Measurements from ENCODE around the gene TACC2. TPM values are rescaled to one million over a fixed set of nuclear protein-coding genes. Genes with fewer than 3 reads are reported as not detected.

The TACC2 gene
- total RNA-seq, 2 experiments from 2014 or later: not detected

- no peaks in the 10 kb centered on the region for H3K36me3 Mint-ChIP-seq
These were observed 266.7 kb downstream of the TACC2 start for GRCh38 chr10:122255509-122256301.

GRCh38 chr10:122257041-122257440, 268.1 kb downstream of the TACC2 start:
- Mint-ChIP-seq H3K9me3 (peaks cover 2% of the 10 kb centered on the region), H3K27me3 (peaks cover 8% of the 10 kb centered on the region)
- no peak for ATAC-seq (ENCODE audit: low read depth)

More at GRCh38 chr10:122255509-122256301, 266.7 kb downstream of the TACC2 start:
- POLR2A ChIA-PET: no interaction called here
- no peak for ATAC-seq (ENCODE audit: low read depth)
- no peak overlapping the region for H3K4me3 Mint-ChIP-seq
- H3K4me1 Mint-ChIP-seq: no peaks in the 10 kb centered on the region
- no peak overlapping the region for H3K27ac Mint-ChIP-seq
- no peak for DNase-seq
- no peaks in the 10 kb centered on the region for H3K9me3 Mint-ChIP-seq
- peaks cover 8% of the 10 kb centered on the region for H3K27me3 Mint-ChIP-seq

GRCh38 chr10:122258136-122259074, 269.4 kb downstream of the TACC2 start:
- POLR2A ChIA-PET: no interaction called here
- Mint-ChIP-seq H3K36me3 (no peaks in the 10 kb centered on the region), H3K27ac (no peak overlapping the region)

More at GRCh38 chr10:122257041-122257440, 268.1 kb downstream of the TACC2 start:
- Mint-ChIP-seq H3K27ac (no peak overlapping the region), H3K4me3 (no peak overlapping the region), H3K36me3 (no peaks in the 10 kb centered on the region), H3K4me1 (no peaks in the 10 kb centered on the region)
- DNase-seq: no peak
- POLR2A ChIA-PET: no interaction called here

GRCh38 chr10:122259075-122259466, 270.1 kb downstream of the TACC2 start:
- DNase-seq (no peak), ATAC-seq (ENCODE audit: low read depth) (no peak)
- Mint-ChIP-seq H3K36me3 (no peaks in the 10 kb centered on the region), H3K27ac (no peak overlapping the region), H3K9me3 (peaks cover 6% of the 10 kb centered on the region), H3K27me3 (peaks cover 18% of the 10 kb centered on the region), H3K4me3 (no peak overlapping the region), H3K4me1 (no peaks in the 10 kb centered on the region)
- POLR2A ChIA-PET: no interaction called here

More at GRCh38 chr10:122258136-122259074, 269.4 kb downstream of the TACC2 start:
- DNase-seq (no peak), ATAC-seq (ENCODE audit: low read depth) (no peak)
- peaks cover 5% of the 10 kb centered on the region for H3K9me3 Mint-ChIP-seq
- no peak overlapping the region for H3K4me3 Mint-ChIP-seq
- H3K4me1 Mint-ChIP-seq: no peaks in the 10 kb centered on the region
- peaks cover 13% of the 10 kb centered on the region for H3K27me3 Mint-ChIP-seq

DNA sequence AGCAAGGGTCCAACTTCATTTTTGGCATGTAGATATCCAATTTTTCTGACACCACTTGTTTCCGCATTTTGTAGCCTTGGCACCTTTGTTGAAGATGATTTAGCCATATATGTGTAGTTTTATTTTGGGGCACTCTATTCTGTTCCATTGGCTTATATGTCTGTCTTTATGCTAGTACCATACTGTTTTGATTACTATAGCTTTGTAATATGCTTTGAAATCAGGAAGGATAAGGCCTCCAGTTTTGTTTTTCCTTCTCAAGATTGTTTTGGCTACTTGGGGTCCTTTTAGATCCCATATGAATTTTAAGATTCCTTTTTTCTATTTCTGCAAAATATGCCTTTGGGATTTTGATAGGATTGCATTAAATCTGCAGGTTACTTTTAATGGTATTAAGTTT, 272.6 kb downstream of the TACC2 start:
- peaks cover 6% of the 10 kb centered on the region for H3K9me3 Mint-ChIP-seq
- no peak overlapping the region for H3K27ac Mint-ChIP-seq
- no peak for DNase-seq
- no peak for ATAC-seq (ENCODE audit: low read depth)
- H3K27me3 Mint-ChIP-seq: peaks cover 18% of the 10 kb centered on the region
- H3K36me3 Mint-ChIP-seq: no peaks in the 10 kb centered on the region
- H3K4me3 Mint-ChIP-seq: no peak overlapping the region
- H3K4me1 Mint-ChIP-seq: no peaks in the 10 kb centered on the region
- POLR2A ChIA-PET: no interaction called here

DNA sequence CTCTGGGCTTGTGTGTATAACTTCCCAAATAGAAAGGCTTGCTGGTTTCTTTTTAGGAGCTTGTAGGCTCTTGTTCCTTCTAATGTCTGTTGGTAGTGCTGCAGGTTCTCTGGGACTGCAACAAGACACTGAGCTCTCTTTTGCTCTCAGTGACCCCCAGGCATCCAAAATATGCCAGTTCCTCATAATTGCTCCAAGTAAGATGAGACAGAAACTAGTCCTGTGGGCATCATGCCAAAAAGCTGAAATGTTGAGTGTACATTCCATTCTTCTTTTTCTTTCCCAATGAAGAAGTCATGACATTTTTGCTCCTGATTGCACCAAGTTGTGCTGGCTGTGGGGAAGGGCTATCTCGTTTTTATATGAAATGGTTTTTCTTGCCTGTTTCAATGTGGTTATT, 275.0 kb downstream of the TACC2 start:
- POLR2A ChIA-PET: no interaction called here
- Mint-ChIP-seq H3K27me3 (peaks cover 19% of the 10 kb centered on the region), H3K9me3 (peaks cover 6% of the 10 kb centered on the region), H3K4me1 (no peaks in the 10 kb centered on the region), H3K36me3 (no peaks in the 10 kb centered on the region), H3K27ac (no peak overlapping the region), H3K4me3 (no peak overlapping the region)
- no peak for DNase-seq
- no peak for ATAC-seq (ENCODE audit: low read depth)

DNA sequence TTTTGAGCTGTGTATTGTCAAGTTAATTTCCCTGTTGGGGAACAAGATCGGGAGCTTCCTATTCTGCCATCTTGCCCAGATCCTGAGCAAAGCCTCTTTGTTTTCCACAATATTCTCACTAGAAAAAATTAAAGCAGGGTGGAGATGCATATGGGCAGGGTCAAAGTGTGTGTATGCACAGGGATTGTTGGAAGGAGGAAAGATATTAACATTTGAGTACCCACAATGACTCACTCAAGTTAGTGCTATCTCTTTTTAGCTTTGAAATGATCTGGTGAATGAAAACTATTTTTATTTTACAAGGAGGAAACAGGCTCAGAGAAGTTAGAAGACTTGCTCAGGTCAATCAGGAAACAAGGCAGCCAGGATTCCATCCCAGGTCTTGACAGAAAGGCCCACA, 275.5 kb downstream of the TACC2 start:
- H3K36me3 Mint-ChIP-seq: no peaks in the 10 kb centered on the region
- no peak for DNase-seq
- H3K27me3 Mint-ChIP-seq: peaks cover 19% of the 10 kb centered on the region
- H3K4me3 Mint-ChIP-seq: no peak overlapping the region
- POLR2A ChIA-PET: no interaction called here
- H3K4me1 Mint-ChIP-seq: no peaks in the 10 kb centered on the region
- ATAC-seq (ENCODE audit: low read depth): no peak
- peaks cover 6% of the 10 kb centered on the region for H3K9me3 Mint-ChIP-seq
- no peak overlapping the region for H3K27ac Mint-ChIP-seq

- H3K4me1 Mint-ChIP-seq: no peaks in the 10 kb centered on the region
- H3K27ac Mint-ChIP-seq: no peak overlapping the region
- POLR2A ChIA-PET: no interaction called here
- H3K36me3 Mint-ChIP-seq: no peaks in the 10 kb centered on the region
- ATAC-seq (ENCODE audit: low read depth) (no peak), DNase-seq (no peak)
- H3K9me3 Mint-ChIP-seq: peaks cover 6% of the 10 kb centered on the region
- H3K27me3 Mint-ChIP-seq: peaks cover 14% of the 10 kb centered on the region
- H3K4me3 Mint-ChIP-seq: no peak overlapping the region
These were observed 276.0 kb downstream of the TACC2 start for GRCh38 chr10:122264931-122265330.

GRCh38 chr10:122265896-122266295, 276.9 kb downstream of the TACC2 start:
- no peak for ATAC-seq (ENCODE audit: low read depth)
- Mint-ChIP-seq H3K9me3 (peaks cover 6% of the 10 kb centered on the region), H3K36me3 (no peaks in the 10 kb centered on the region), H3K27ac (no peak overlapping the region), H3K4me3 (no peak overlapping the region), H3K27me3 (peaks cover 13% of the 10 kb centered on the region), H3K4me1 (no peaks in the 10 kb centered on the region)
- DNase-seq: no peak
- POLR2A ChIA-PET: no interaction called here

DNA sequence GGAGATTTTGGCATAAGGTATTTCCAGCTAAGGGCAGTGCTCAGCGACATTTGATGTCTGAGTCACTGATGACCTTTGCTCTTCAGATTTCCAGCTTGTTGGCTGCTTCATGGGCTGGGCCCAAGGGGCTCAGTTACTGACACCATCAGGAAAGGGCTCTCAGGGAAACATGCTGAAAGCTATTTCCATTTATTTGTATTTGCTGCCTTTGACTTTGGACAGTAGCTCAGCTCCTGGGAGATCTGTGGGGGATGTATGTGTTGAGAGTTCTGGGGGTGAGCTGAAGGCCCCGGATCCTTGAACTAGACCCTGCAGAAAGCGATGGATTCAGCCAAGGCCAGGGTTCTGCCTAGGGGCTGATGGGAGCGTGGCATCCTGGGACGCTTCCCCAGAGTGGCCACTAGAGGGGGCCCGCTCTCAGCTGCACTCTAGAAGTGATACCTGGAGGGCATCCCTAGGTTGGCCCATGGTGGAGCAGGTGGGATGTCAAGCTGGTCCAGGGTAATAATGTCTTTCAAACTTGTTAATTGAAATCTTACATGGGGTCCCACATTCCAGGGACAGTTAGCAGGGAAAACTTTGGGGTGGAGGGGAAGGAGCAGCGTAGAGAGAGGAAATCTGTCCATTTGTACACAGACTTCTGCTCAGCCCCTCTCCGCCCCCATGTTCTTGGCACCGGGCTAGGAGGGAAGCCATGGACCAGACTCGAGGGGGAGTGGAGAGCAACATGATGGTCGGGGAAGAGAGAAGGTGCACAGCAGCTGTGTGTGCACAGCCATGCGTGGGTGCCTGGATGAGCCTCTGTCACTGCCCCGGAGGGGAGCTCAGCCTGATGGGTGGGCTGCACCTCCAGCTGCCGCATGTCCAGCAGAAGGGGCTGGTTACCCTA, 279.1 kb downstream of the TACC2 start:
- H3K36me3 Mint-ChIP-seq: no peaks in the 10 kb centered on the region
- H3K4me1 Mint-ChIP-seq: peaks cover 1% of the 10 kb centered on the region
- DNase-seq: peak; percentile 56
- POLR2A ChIA-PET: no interaction called here
- no peak overlapping the region for H3K4me3 Mint-ChIP-seq
- peak; percentile 73 for ATAC-seq (ENCODE audit: low read depth)
- H3K27ac Mint-ChIP-seq: no peak overlapping the region
- peaks cover 4% of the 10 kb centered on the region for H3K9me3 Mint-ChIP-seq
- H3K27me3 Mint-ChIP-seq: peaks cover 16% of the 10 kb centered on the region

DNA sequence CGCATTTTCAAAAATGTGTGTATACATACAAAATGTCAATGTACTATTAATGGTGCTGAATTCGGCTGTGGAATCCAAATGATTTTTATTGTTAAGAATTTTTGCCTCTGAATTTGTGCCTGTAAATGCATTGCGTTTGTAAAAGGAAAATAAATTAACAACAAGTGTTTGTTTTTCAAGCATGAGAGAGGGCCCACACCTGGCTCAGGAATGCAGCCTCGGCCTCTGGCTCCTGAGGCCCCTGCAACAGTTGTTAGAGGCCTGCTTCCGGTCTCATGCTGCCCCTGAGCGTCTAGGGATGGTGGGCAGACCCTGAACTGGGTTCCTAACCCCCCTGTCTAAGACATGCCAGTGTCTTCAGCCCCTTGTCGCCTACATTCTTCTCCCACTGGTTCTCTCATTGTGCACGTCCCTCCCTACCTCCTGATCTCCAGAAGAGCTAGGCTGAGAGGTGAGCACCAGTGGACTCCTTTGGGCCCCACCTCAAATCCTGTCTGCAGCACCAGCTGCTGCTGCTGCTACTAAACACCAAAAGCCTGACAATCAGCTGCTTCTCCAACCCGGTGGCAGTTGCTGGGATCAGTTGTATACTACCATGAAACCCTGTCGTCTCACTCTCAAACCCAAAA, 280.2 kb downstream of the TACC2 start:
- no peak overlapping the region for H3K27ac Mint-ChIP-seq
- POLR2A ChIA-PET: no interaction called here
- H3K27me3 Mint-ChIP-seq: peaks cover 8% of the 10 kb centered on the region
- no peak overlapping the region for H3K4me3 Mint-ChIP-seq
- H3K9me3 Mint-ChIP-seq: no peaks in the 10 kb centered on the region
- ATAC-seq (ENCODE audit: low read depth): no peak
- DNase-seq: no peak
- peaks cover 1% of the 10 kb centered on the region for H3K4me1 Mint-ChIP-seq
- no peaks in the 10 kb centered on the region for H3K36me3 Mint-ChIP-seq

GRCh38 chr10:122271076-122271475, 282.1 kb downstream of the TACC2 start, which contains the start of gene BTBD16:
Gene BTBD16, plus strand, starts transcription at chr10:122271296. Its CDS starts 3,786 bp downstream, at chr10:122275082.
- H3K4me1 Mint-ChIP-seq: peaks cover 1% of the 10 kb centered on the region
- DNase-seq (no peak), ATAC-seq (ENCODE audit: low read depth) (no peak)
- H3K4me3 Mint-ChIP-seq: no peak within 1 kb of the TSS
- no peaks in the 10 kb centered on the region for H3K9me3 Mint-ChIP-seq
- H3K36me3 Mint-ChIP-seq: no peaks in the 10 kb centered on the region
- H3K27me3 Mint-ChIP-seq: peaks cover 8% of the 10 kb centered on the region
- H3K27ac Mint-ChIP-seq: no peak within 1 kb of the TSS
- POLR2A ChIA-PET: no interaction called here

All from activated naive CD8-positive, alpha-beta T cell treated with anti-CD3 and anti-CD28 coated beads, Interleukin-2, amount 10 ng/mL, durations not matched to agents 7 days and 5 days (primary cell).